HG03342 (cell line): ENCODE results near the gene CHST15.

Experiments used
- ATAC-seq: cut with Tn5 transposase; IDR thresholded peaks from one replicate; pipeline ENCODE4 v1.9.1; 2021; ENCODE audit warnings: mild to moderate bottlenecking, moderate library complexity; ENCODE audit not compliant: unreplicated experiment

CHST15 gene

GRCh38 chr10:124016804-124017375, 76.5 kb downstream of the CHST15 start:
- no peak for ATAC-seq

- ATAC-seq, result no peak
Measured at GRCh38 chr10:124015991-124016390, 77.4 kb downstream of the CHST15 start.

- ATAC-seq, result no peak
Measured at GRCh38 chr10:124014416-124015154, 78.8 kb downstream of the CHST15 start.

GRCh38 chr10:124013916-124014315, 79.5 kb downstream of the CHST15 start:
- ATAC-seq, result no peak

- no peak for ATAC-seq
Measured at GRCh38 chr10:124012991-124013390, 80.4 kb downstream of the CHST15 start.

GRCh38 chr10:124012583-124012982, 80.8 kb downstream of the CHST15 start:
- no peak for ATAC-seq

- no peak for ATAC-seq
Measured at GRCh38 chr10:124012066-124012465, 81.3 kb downstream of the CHST15 start.

- no peak for ATAC-seq
Measured at GRCh38 chr10:124011464-124011863, 81.9 kb downstream of the CHST15 start.

- no peak for ATAC-seq
Measured at GRCh38 chr10:124010563-124011131, 82.8 kb downstream of the CHST15 start.

- no peak for ATAC-seq
Measured at GRCh38 chr10:124010024-124010423, 83.4 kb downstream of the CHST15 start.

- ATAC-seq, result no peak
Measured at GRCh38 chr10:124009231-124010015, 84.0 kb downstream of the CHST15 start.

- no peak for ATAC-seq
Measured at GRCh38 chr10:124008681-124009080, 84.7 kb downstream of the CHST15 start.

GRCh38 chr10:124008187-124008586, 85.2 kb downstream of the CHST15 start:
- no peak for ATAC-seq

GRCh38 chr10:124007773-124008145, 85.6 kb downstream of the CHST15 start:
- ATAC-seq, result no peak

GRCh38 chr10:124007102-124007772, 86.2 kb downstream of the CHST15 start:
- ATAC-seq, result no peak

- no peak for ATAC-seq
Measured at GRCh38 chr10:124006526-124006925, 86.9 kb downstream of the CHST15 start.

GRCh38 chr10:124005991-124006392, 87.4 kb downstream of the CHST15 start:
- no peak for ATAC-seq

GRCh38 chr10:124005091-124005490, 88.3 kb downstream of the CHST15 start:
- no peak for ATAC-seq

GRCh38 chr10:124004663-124005004, 88.8 kb downstream of the CHST15 start:
- ATAC-seq, result no peak

GRCh38 chr10:124003871-124004662, 89.3 kb downstream of the CHST15 start:
- ATAC-seq, result no peak
